DOHH2 (cell line): ENCODE results near the gene SAMD14.

Experiments
- H3F3A ChIP-seq: fragments of 200-600 bp; sonication (generic), shearing (Covaris generic); 2 replicates; pipeline ENCODE4 v1.6.0; 2016; ENCODE audit warnings: antibody characterized with exemption, mild to moderate bottlenecking; ENCODE audit not compliant: control insufficient read depth, insufficient read depth
- H3K27ac ChIP-seq: fragments of 200-600 bp; sonication (generic); 2 replicates; pipeline ENCODE4 v1.5.1; 2014; ENCODE audit warnings: low read depth, mild to moderate bottlenecking, low read length, moderate library complexity
- H3K27me3 ChIP-seq: fragments of 200-600 bp; sonication (generic); 2 replicates; pipeline ENCODE4 v1.6.1; 2014; ENCODE audit warnings: mild to moderate bottlenecking, low read length, mixed read lengths; ENCODE audit not compliant: control insufficient read depth
- H3K36me3 ChIP-seq: fragments of 200-600 bp; sonication (generic); 2 replicates; pipeline ENCODE4 v1.6.1; 2014; ENCODE audit warnings: mild to moderate bottlenecking, low read length, moderate library complexity, mixed read lengths; ENCODE audit not compliant: control insufficient read depth
- H3K4me1 ChIP-seq: fragments of 200-600 bp; sonication (generic); 2 replicates; pipeline ENCODE4 v1.6.1; 2014; ENCODE audit warnings: mild to moderate bottlenecking, low read length, mixed read lengths; ENCODE audit not compliant: control insufficient read depth
- H3K4me2 ChIP-seq: fragments of 200-600 bp; sonication (generic); 2 replicates; pipeline ENCODE4 v1.6.0; 2014; ENCODE audit warnings: mild to moderate bottlenecking, low read length, moderate library complexity
- H3K4me3 ChIP-seq: fragments of 200-600 bp; sonication (generic); 2 replicates; pipeline ENCODE4 v1.5.1; 2014; ENCODE audit warnings: mild to moderate bottlenecking, low read length, mixed read lengths
- H3K79me2 ChIP-seq: fragments of 200-600 bp; sonication (generic); 2 replicates; pipeline ENCODE4 v1.6.1; 2014; ENCODE audit warnings: mild to moderate bottlenecking, low read length, mixed read lengths; ENCODE audit not compliant: control insufficient read depth
- H3K9me2 ChIP-seq: fragments of 200-600 bp; sonication (generic); replicated peaks from 2 replicates; pipeline ENCODE4 v1.6.1; 2014; ENCODE audit warnings: mild to moderate bottlenecking, low read length, mixed read lengths; ENCODE audit not compliant: control insufficient read depth
- H3K9me3 ChIP-seq: fragments of 200-600 bp; sonication (generic); 2 replicates; pipeline ENCODE4 v1.6.1; 2014; ENCODE audit warnings: antibody characterized with exemption, low read length, mixed read lengths; ENCODE audit not compliant: control insufficient read depth, insufficient read depth
- H4K20me1 ChIP-seq: fragments of 200-600 bp; sonication (generic); 2 replicates; pipeline ENCODE4 v1.6.0; 2014; ENCODE audit warnings: low read depth, mild to moderate bottlenecking, antibody characterized with exemption, low read length, moderate library complexity; ENCODE audit not compliant: control insufficient read depth, insufficient read depth
- EZH2phosphoT487 ChIP-seq: fragments of 200-600 bp; sonication (generic); IDR thresholded peaks from 2 replicates; pipeline ENCODE4 v1.6.1; 2017; ENCODE audit warnings: borderline replicate concordance, mild to moderate bottlenecking, antibody characterized with exemption, low read length, moderate library complexity, mixed read lengths
- TF ChIP-seq, protein P1 (sequence below): fragments of 200-600 bp; sonication (generic); IDR thresholded peaks from one replicate; pipeline ENCODE4 v1.5.1; 2014; ENCODE audit warnings: antibody characterized with exemption, mild to moderate bottlenecking, low read depth, low read length; ENCODE audit not compliant: poor library complexity, severe bottlenecking

The SAMD14 gene

DNA sequence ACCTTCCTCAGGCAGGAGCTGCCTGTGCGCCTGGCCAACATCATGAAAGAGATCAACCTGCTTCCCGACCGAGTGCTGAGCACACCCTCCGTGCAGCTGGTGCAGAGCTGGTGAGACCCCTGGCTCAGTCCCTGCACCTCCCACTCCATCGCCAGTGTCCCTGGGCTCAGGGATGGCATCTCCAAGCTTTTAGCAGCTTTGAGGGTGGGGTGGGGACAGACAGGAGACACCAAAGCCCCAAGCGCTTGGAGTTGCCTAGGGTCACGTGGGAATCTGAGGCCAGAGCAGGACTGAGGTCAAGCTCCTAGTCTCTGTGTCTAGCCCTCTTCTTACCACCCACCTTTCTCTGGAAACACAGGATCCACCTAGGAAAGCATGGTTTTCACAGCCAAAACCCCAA, 32.5 kb downstream of the SAMD14 start:
- H3K4me2 ChIP-seq = no peak overlapping the region
- H3K9me2 ChIP-seq = no peaks in the 10 kb centered on the region
- peaks cover 5% of the 10 kb centered on the region for H3K79me2 ChIP-seq
- TF ChIP-seq, protein P1, sequence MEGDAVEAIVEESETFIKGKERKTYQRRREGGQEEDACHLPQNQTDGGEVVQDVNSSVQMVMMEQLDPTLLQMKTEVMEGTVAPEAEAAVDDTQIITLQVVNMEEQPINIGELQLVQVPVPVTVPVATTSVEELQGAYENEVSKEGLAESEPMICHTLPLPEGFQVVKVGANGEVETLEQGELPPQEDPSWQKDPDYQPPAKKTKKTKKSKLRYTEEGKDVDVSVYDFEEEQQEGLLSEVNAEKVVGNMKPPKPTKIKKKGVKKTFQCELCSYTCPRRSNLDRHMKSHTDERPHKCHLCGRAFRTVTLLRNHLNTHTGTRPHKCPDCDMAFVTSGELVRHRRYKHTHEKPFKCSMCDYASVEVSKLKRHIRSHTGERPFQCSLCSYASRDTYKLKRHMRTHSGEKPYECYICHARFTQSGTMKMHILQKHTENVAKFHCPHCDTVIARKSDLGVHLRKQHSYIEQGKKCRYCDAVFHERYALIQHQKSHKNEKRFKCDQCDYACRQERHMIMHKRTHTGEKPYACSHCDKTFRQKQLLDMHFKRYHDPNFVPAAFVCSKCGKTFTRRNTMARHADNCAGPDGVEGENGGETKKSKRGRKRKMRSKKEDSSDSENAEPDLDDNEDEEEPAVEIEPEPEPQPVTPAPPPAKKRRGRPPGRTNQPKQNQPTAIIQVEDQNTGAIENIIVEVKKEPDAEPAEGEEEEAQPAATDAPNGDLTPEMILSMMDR = no peak
- TF ChIP-seq EZH2phosphoT487 = no peak
- no peak overlapping the region for H3K27ac ChIP-seq
- no peaks in the 10 kb centered on the region for H3K9me3 ChIP-seq
- no peak overlapping the region for H3K4me3 ChIP-seq
- H4K20me1 ChIP-seq = no peaks in the 10 kb centered on the region
- no peaks in the 10 kb centered on the region for H3K36me3 ChIP-seq
- no peaks in the 10 kb centered on the region for H3F3A ChIP-seq
- no peaks in the 10 kb centered on the region for H3K27me3 ChIP-seq
- H3K4me1 ChIP-seq = peaks cover 20% of the 10 kb centered on the region

DNA sequence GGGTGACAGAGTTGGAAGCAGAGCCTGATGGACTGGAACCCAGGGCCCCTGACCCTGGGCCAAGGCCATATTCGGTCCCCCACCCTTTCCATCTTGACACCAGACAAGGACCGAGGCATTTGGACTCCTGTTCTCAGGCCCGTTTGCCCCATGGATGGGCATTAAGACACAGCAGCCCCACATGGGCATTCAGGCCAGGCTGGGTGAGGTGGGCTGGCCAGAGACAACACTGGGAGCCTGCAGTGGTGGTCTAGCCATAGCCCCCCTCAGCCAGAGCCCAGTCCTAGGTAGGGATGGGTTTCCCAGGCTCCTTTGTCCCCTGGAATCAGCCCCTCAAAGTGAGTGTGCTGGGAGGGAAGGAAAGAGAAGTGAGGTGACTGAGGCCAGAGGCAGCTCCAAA, 33.2 kb downstream of the SAMD14 start:
- Histone ChIP-seq H3K9me3 (no peaks in the 10 kb centered on the region), H3K27ac (no peak overlapping the region), H3K4me3 (no peak overlapping the region), H3K9me2 (no peaks in the 10 kb centered on the region), H3K27me3 (no peaks in the 10 kb centered on the region), H3K79me2 (peaks cover 5% of the 10 kb centered on the region), H3K36me3 (no peaks in the 10 kb centered on the region), H3F3A (no peaks in the 10 kb centered on the region), H3K4me2 (peak overlapping the region; percentile 99; the same call in 1 of the 2 replicates), H3K4me1 (peaks cover 20% of the 10 kb centered on the region), H4K20me1 (no peaks in the 10 kb centered on the region)
- no peak for TF ChIP-seq EZH2phosphoT487
- TF ChIP-seq, protein P1 = no peak

DNA sequence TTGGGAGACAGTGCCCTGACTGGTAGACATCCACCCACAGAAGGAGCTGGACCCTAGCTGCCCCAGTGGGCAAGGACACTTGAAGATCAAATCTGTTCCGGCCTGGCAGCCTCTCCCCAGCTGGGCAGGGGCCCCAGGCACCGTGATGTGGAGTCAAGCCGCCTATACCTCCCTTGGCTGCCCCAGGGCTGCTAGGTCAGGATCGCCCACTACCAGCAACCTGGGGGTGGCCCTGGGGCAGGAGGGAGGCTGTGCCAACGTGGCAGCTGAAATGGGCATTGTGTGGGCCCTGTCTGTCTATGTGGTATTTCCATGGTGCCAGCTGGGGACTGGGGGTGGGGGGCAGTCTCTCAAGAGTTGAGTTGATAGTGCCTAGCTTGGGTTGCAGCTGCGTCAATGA, 33.9 kb downstream of the SAMD14 start:
- Histone ChIP-seq H3K27me3 (no peaks in the 10 kb centered on the region), H3K27ac (no peak overlapping the region), H3K4me3 (peak overlapping the region; percentile 83), H3K36me3 (no peaks in the 10 kb centered on the region), H3F3A (no peaks in the 10 kb centered on the region), H4K20me1 (no peaks in the 10 kb centered on the region), H3K9me2 (no peaks in the 10 kb centered on the region), H3K79me2 (peaks cover 5% of the 10 kb centered on the region), H3K9me3 (no peaks in the 10 kb centered on the region), H3K4me2 (peak overlapping the region; percentile 99), H3K4me1 (peaks cover 20% of the 10 kb centered on the region)
- no peak for TF ChIP-seq EZH2phosphoT487
- TF ChIP-seq, protein P1 = no peak

DNA sequence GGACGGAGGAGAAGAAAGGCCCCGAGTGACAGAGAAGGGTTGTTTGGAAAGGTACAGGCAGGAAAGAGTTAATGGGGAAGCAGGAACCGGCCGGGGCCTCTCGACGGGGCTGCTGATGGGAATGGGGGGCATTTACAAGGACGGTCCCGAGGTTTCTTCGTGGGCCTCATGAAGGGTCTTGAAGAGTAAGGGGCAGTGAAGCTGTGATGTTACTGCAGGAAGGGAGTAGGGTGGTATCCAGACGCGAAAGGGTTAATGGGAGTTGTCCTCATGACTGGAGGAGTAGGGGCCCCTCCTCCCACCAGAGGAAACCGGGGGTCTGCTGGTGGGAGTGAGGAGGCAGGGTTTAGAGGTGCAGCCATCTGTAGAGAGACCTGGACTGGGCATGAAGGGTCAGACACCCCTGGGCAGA, 34.3 kb downstream of the SAMD14 start:
- peak overlapping the region; percentile 83 for H3K4me3 ChIP-seq
- no peaks in the 10 kb centered on the region for H3K27me3 ChIP-seq
- H3K4me2 ChIP-seq = peak overlapping the region; percentile 99
- TF ChIP-seq, protein P1 = no peak
- TF ChIP-seq EZH2phosphoT487 = no peak
- peak overlapping the region; percentile 14; the same call in 1 of the 2 replicates for H3K27ac ChIP-seq
- H3F3A ChIP-seq = no peaks in the 10 kb centered on the region
- no peaks in the 10 kb centered on the region for H3K36me3 ChIP-seq
- peaks cover 5% of the 10 kb centered on the region for H3K79me2 ChIP-seq
- H3K4me1 ChIP-seq = peaks cover 20% of the 10 kb centered on the region
- H4K20me1 ChIP-seq = no peaks in the 10 kb centered on the region
- H3K9me3 ChIP-seq = no peaks in the 10 kb centered on the region
- no peaks in the 10 kb centered on the region for H3K9me2 ChIP-seq
